Omental fat pad (tissue), 4 donors: ENCODE results near the gene PITPNM1. TPM values are rescaled to one million over a fixed set of nuclear protein-coding genes. Genes with fewer than 3 reads are reported as not detected.
A peak's percentile ranks its signal among the peaks of the same experiment; 100 is the strongest.
"Not testable (repeated sequence)": the region's sequence is repeated elsewhere in the genome, so short reads cannot be mapped to it uniquely, and the experiment has no call there.

ENCODE experiments used
- ATAC-seq: fragments of 150-250 bp; one replicate; pipeline ENCODE4 v1.9.1; 2016; ENCODE audit warnings: mild to moderate bottlenecking, moderate library complexity; ENCODE audit not compliant: low FRiP score
- DNase-seq: peaks from one replicate; pipeline ENCODE4 v3.0.0-alpha.2; 2019; ENCODE audit warnings: low spot score
- CTCF ChIP-seq, 3 donors: fragments of 450-650 bp; IDR thresholded peaks; one replicate each; pipeline ENCODE4 v1.5.1; 2016 to 2017; ENCODE audit warnings: antibody characterized with exemption in 3 of 3, mild to moderate bottlenecking in 3 of 3, moderate library complexity in 2 of 3
- total RNA-seq, 4 donors: library from RNA; depleted of rRNA; stranded (reverse); fragments of >200 nt; gene quantifications; one replicate each; pipeline ENCODE4 v1.1.0, GENCODE V29; 2016

Gene PITPNM1
- 10 to 100 TPM; 15.0 to 58.2 (median 26.6) TPM for total RNA-seq

GRCh38 chr11:67504950-67505581 lies at the start of gene PITPNM1:
Gene PITPNM1 (minus strand): TSS chr11:67505363. CDS start chr11:67504180, 1,183 bp downstream.
- ATAC-seq (peak; percentile 24), DNase-seq (no peak)
- no peak for TF ChIP-seq CTCF (IDR thresholded peaks at IDR 0.05)

GRCh38 chr11:67551697-67552096 lies 46.5 kb upstream of the PITPNM1 start:
- ATAC-seq, DNase-seq: not testable (repeated sequence)

- no peak for TF ChIP-seq CTCF (IDR thresholded peaks at IDR 0.05)
- no peak for DNase-seq
- no peak for ATAC-seq
These were observed 46.0 kb upstream of the PITPNM1 start for GRCh38 chr11:67551127-67551526.

- ATAC-seq: no peak
These were observed 43.5 kb upstream of the PITPNM1 start for GRCh38 chr11:67548555-67549110.

GRCh38 chr11:67548112-67548511 lies 42.9 kb upstream of the PITPNM1 start:
- not testable (repeated sequence) for ATAC-seq, DNase-seq

More at GRCh38 chr11:67548555-67549110, 43.5 kb upstream of the PITPNM1 start:
- TF ChIP-seq CTCF (IDR thresholded peaks at IDR 0.05): no peak
- no peak for DNase-seq

- no peak for DNase-seq
- no peak for TF ChIP-seq CTCF (IDR thresholded peaks at IDR 0.05)
- ATAC-seq: no peak
These were observed 40.1 kb upstream of the PITPNM1 start for GRCh38 chr11:67545280-67545679.

GRCh38 chr11:67544616-67545242 lies 39.6 kb upstream of the PITPNM1 start:
- no peak for DNase-seq
- ATAC-seq: no peak
- no peak for TF ChIP-seq CTCF (IDR thresholded peaks at IDR 0.05)

- ATAC-seq (no peak), DNase-seq (no peak)
- no peak for TF ChIP-seq CTCF (IDR thresholded peaks at IDR 0.05)
These were observed 38.4 kb upstream of the PITPNM1 start for GRCh38 chr11:67543585-67543984.
